Cardiac ventricle fibroblast (primary cell): Measurements from ENCODE around the gene PALS1. TPM values are rescaled to one million over a fixed set of nuclear protein-coding genes. Genes with fewer than 3 reads are reported as not detected.

Experiments
- total RNA-seq: library from RNA; depleted of rRNA; stranded (reverse); fragments of >200 nt; gene quantifications from 2 replicates; pipeline ENCODE4 v1.2.3, GENCODE V29; 2015

The PALS1 gene
- 11.6 and 12.4 TPM in 2 replicates for total RNA-seq

DNA sequence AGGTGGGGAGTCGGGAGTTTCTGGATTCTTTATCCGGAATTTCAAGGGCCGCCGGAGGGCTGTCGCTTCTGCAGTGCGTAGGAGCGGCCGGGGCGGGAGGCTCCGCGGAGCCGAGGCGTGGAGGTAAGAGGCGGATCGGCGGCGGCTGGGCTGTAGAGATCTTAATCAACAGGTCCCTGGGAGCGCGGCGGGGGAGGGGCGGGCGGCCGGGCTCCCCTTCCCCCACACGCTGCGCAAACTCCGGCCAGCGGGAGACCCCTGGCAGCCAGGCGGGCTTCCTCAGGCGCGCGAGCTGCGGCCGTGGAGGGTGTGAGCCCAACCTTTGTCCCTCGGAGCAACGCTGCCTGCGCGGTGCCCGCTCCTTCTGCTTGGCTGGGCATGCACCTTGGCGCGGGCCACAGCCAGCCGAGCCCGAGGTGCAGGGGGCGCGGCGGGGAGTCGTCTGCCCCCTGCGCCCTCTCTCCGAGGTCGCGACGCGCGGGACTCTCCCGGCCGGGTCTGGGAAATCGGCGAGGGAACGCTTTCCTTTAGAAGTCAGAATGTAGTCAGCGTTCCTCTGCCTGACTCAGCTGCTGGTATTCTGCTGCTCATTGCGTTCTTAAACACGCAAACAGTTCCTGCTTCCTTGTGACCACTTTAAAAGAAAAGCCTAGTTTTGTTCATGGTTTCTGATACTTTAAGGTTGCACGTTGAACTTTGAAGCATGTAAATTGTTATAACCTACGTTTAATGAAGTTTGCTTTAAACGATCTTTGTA is at the start of gene PALS1:
Gene PALS1 (plus strand): TSS at position 25 of the 757 bp plus-strand sequence. CDS start 37,736 bp downstream, outside the sequence.

Other genes with a start within 250 kb of the PALS1 start
- not detected in 2 replicates for gene GARIN2, start 52.0 kb upstream of the PALS1 start, total RNA-seq
- gene ATP6V1D, start 118.4 kb downstream of the PALS1 start, total RNA-seq, result 29.1 and 34.3 TPM in 2 replicates
- 60.4 and 75.2 TPM in 2 replicates for gene EIF2S1, start 118.9 kb downstream of the PALS1 start, total RNA-seq
- gene PLEK2, start 170.7 kb downstream of the PALS1 start, total RNA-seq, result 0.94 TPM in 1 of 2 replicates, not detected in the other
- 0.69 and 1.9 TPM in 2 replicates for gene TMEM229B, start 247.3 kb downstream of the PALS1 start, total RNA-seq